Mucosa of descending colon (tissue), 3 donors: Measurements from ENCODE around the gene DONSON. TPM values are rescaled to one million over a fixed set of nuclear protein-coding genes. Genes with fewer than 3 reads are reported as not detected.

ENCODE experiments used
- ATAC-seq: fragments of 200-7000 bp; cut with Tn5 transposase; one replicate; pipeline ENCODE4 v1.9.1; 2020; ENCODE audit warnings: mild to moderate bottlenecking, moderate library complexity
- DNase-seq, 3 donors: peaks; one replicate each; pipeline ENCODE4 v3.0.0-alpha.2; 2020
- H3K36me3 ChIP-seq: fragments of 200-600 bp; one replicate; pipeline ENCODE4 v1.8.0; 2021; ENCODE audit warnings: low read depth, mild to moderate bottlenecking
- H3K4me1 ChIP-seq: fragments of 200-600 bp; one replicate; pipeline ENCODE4 v1.8.0; 2021; ENCODE audit warnings: low read depth, mild to moderate bottlenecking
- H3K4me3 ChIP-seq: fragments of 200-600 bp; one replicate; pipeline ENCODE4 v1.8.0; 2021; ENCODE audit warnings: mild to moderate bottlenecking
- H3K9me3 ChIP-seq: fragments of 200-600 bp; one replicate; pipeline ENCODE4 v1.8.0; 2021; ENCODE audit warnings: mild to moderate bottlenecking
- intact Hi-C, 2 donors: fragments of 100-400 bp; cut with DNase I in 1 of 2; cut with micrococcal nuclease in 1 of 2; formaldehyde crosslinking; loops; one replicate each; pipeline versions ENCODE4 v1.11.0 to v1.11.1; 2022; cut with DNase I, micrococcal nuclease
- total RNA-seq, 3 donors: library from RNA; stranded (reverse); fragmentation: NEBNext Ultra II Directional in 2 of 3; extraction: Animal tissue kit (Norgen Biotek cat#: 25700) in 2 of 3; gene quantifications; one replicate each; pipeline versions ENCODE4 v1.2.1 to v1.2.4, GENCODE V29; 2021 to 2023
- TF ChIP-seq, protein P1 (sequence below): fragments of 200-600 bp; IDR thresholded peaks from one replicate; pipeline ENCODE4 v1.8.0; 2022; ENCODE audit warnings: antibody characterized with exemption, mild to moderate bottlenecking
- donor health status: DM: no; HTN: no; CAD: no; lungs with moderate emphysema.
- donor health status: DM: no; HTN: no; CAD: no.
- donor health status: DM: no; HTN: yes; CAD: no.

The DONSON gene
- total RNA-seq, 3 donors from 2014 or later, result 7.6 to 10.5 (median 9.6) TPM

DNA sequence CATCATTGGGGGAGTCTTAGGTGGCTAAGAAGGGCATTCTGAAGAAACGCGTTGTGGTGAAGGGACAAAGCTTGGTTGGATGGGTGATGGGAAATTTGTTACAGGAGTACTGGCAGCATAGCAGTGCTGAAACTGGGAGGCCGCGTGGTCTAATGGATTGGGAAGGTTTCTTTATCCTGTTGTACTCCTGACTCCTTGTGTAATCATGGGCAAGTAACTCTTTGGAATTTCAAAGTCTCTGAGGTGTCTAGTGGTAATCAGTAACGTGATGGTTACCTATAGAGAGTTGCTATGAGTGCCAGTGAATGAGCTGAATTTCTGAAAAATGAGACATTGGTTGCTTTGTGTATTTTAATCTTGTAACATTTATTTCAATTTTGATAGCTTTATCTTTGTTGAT lies 18.5 kb downstream of the DONSON start:
- TF ChIP-seq, protein P1, sequence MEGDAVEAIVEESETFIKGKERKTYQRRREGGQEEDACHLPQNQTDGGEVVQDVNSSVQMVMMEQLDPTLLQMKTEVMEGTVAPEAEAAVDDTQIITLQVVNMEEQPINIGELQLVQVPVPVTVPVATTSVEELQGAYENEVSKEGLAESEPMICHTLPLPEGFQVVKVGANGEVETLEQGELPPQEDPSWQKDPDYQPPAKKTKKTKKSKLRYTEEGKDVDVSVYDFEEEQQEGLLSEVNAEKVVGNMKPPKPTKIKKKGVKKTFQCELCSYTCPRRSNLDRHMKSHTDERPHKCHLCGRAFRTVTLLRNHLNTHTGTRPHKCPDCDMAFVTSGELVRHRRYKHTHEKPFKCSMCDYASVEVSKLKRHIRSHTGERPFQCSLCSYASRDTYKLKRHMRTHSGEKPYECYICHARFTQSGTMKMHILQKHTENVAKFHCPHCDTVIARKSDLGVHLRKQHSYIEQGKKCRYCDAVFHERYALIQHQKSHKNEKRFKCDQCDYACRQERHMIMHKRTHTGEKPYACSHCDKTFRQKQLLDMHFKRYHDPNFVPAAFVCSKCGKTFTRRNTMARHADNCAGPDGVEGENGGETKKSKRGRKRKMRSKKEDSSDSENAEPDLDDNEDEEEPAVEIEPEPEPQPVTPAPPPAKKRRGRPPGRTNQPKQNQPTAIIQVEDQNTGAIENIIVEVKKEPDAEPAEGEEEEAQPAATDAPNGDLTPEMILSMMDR, result no peak
- no peak overlapping the region for H3K4me3 ChIP-seq
- intact Hi-C loops, result no loop called here
- H3K9me3 ChIP-seq, result no peaks in the 10 kb centered on the region
- peaks cover 5% of the 10 kb centered on the region for H3K36me3 ChIP-seq
- H3K4me1 ChIP-seq, result no peaks in the 10 kb centered on the region
- DNase-seq (no peak), ATAC-seq (no peak)

DNA sequence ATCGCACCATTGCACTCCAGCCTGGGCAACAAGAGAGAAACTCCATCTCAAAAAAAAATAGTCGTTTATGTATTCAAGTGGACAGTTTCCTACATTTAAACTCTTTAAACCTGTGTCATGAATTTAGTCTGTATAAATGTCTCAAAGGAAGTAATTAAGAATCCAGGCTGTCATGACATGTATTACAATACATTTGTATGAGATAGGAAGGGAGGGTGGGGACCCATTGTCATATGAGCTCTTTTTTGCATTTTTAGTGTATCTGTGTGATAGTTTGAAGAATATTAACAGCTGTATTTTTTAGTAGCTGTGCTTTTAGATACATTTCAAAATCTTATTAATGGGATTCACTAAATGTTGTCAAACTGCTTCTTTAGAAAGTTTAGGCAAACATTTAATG lies 20.0 kb downstream of the DONSON start:
- intact Hi-C loops, result no loop called here
- no peak overlapping the region for H3K4me3 ChIP-seq
- no peaks in the 10 kb centered on the region for H3K9me3 ChIP-seq
- peaks cover 5% of the 10 kb centered on the region for H3K36me3 ChIP-seq
- no peaks in the 10 kb centered on the region for H3K4me1 ChIP-seq
- TF ChIP-seq, protein P1, result no peak
- no peak for DNase-seq
- ATAC-seq, result no peak

DNA sequence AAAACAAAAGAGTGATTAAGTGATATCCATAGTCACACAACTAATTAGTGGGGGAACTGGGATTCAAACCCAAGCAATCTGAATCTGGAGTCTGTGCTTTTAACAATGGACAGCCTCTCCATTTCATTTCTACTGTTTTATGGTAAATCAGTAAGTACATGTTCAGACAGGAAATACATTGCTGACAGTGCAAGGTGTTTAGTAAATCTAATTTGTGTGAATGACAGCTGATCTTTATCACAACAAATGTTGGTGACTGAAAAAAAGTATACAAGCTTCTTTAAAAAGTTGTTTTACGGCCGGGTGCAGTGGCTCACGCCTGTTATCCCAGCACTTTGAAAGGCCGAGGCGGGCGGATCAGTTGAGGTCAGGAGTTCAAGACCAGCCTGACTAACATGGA lies 20.6 kb downstream of the DONSON start:
- H3K9me3 ChIP-seq, result no peaks in the 10 kb centered on the region
- H3K36me3 ChIP-seq, result peaks cover 5% of the 10 kb centered on the region
- ATAC-seq (no peak), DNase-seq (no peak)
- H3K4me3 ChIP-seq, result no peak overlapping the region
- H3K4me1 ChIP-seq, result no peaks in the 10 kb centered on the region
- intact Hi-C loops, result no loop called here
- TF ChIP-seq, protein P1, result no peak

DNA sequence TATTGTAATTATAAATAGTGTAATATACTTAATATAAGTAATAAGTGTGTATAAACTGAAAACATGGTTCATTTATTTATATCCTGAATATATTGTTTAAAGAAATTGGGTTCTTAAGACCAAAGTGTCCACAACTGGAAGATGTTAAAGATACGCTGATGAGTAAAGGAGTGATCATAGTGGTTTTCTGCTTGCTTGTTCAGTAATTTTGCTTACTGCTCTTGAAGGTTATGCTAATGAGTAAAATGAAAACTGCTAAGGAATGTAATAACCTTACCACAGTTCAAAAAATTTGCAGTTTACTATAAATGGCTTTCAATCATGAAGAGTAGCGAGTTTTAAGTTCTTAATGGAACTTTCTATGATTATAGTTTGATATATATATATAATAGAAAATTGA lies 22.0 kb downstream of the DONSON start:
- peaks cover 5% of the 10 kb centered on the region for H3K36me3 ChIP-seq
- TF ChIP-seq, protein P1, result no peak
- intact Hi-C loops, result no loop called here
- no peak for ATAC-seq
- DNase-seq, result no peak
- H3K4me1 ChIP-seq, result no peaks in the 10 kb centered on the region
- no peak overlapping the region for H3K4me3 ChIP-seq
- no peaks in the 10 kb centered on the region for H3K9me3 ChIP-seq

DNA sequence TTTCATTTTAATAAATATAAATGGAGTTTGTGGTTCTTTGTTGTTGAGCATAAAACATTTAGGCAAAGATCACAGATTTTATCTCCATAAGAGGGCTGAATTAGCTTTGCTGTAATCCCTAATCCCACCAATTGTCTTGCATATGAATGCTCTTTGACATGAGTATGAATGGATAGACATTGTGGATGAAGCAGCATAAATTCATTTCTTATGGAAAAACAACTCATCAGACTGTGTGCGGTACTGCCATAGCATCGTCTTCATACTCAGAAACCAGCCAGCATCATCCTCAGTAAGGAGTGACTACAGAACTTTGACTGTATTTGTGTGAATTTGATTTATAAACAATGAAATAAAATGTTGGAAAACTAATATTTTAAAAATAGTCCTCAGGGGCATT lies 26.1 kb downstream of the DONSON start:
- DNase-seq, result no peak
- intact Hi-C loops, result no loop called here
- TF ChIP-seq, protein P1, result no peak
- no peaks in the 10 kb centered on the region for H3K4me1 ChIP-seq
- no peak overlapping the region for H3K4me3 ChIP-seq
- no peak for ATAC-seq
- peaks cover 4% of the 10 kb centered on the region for H3K36me3 ChIP-seq
- H3K9me3 ChIP-seq, result no peaks in the 10 kb centered on the region

DNA sequence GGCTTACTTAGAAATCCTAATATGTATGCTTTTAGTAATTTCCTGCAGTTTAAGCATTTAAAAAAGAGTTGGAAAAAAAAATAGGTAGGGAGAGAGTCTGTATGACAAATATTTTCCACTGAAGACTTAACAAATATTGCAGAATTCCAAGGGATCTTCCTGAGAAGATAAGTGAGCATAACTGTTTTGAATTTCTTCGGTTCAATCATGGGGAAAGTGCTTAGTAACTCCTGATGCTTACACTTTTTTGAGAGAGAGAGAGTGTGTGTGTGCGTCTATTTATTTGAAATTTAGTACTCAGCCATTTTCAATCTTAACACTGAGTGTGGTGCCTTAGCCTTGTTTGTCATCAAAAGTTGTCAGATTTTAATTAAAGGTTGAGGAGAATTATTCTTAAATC lies 27.1 kb downstream of the DONSON start:
- DNase-seq (no peak), ATAC-seq (no peak)
- Histone ChIP-seq H3K36me3 (peaks cover 4% of the 10 kb centered on the region), H3K9me3 (no peaks in the 10 kb centered on the region), H3K4me1 (no peaks in the 10 kb centered on the region), H3K4me3 (no peak overlapping the region)
- intact Hi-C loops, result no loop called here
- TF ChIP-seq, protein P1, result no peak
